Inferior parietal cortex (tissue), 1 donor: ENCODE results near the gene ZSCAN25.
"Not testable (repeated sequence)": the region's sequence is repeated elsewhere in the genome, so short reads cannot be mapped to it uniquely, and the experiment has no call there.

Experiments used
- DNase-seq: peaks from one replicate; pipeline ENCODE4 v3.0.0-alpha.2; 2016; ENCODE audit errors: extremely low spot score

Gene ZSCAN25

GRCh38 chr7:99616359-99617191 lies at the start of gene ZSCAN25:
ZSCAN25 (plus strand) TSS chr7:99616946; CDS start chr7:99619607, 2,661 bp downstream.
- peak; percentile 93 for DNase-seq

GRCh38 chr7:99568770-99569169 lies 48.0 kb upstream of the ZSCAN25 start:
- not testable (repeated sequence) for DNase-seq

GRCh38 chr7:99571768-99572167 lies 45.0 kb upstream of the ZSCAN25 start:
- no peak for DNase-seq

- DNase-seq = no peak
Measured at GRCh38 chr7:99573257-99573656, 43.5 kb upstream of the ZSCAN25 start.

- DNase-seq = no peak
Measured at GRCh38 chr7:99576251-99576650, 40.5 kb upstream of the ZSCAN25 start.

- DNase-seq = no peak
Measured at GRCh38 chr7:99579281-99579955, 37.3 kb upstream of the ZSCAN25 start.

GRCh38 chr7:99579956-99580777 lies 36.6 kb upstream of the ZSCAN25 start:
- peak; percentile 43 for DNase-seq

GRCh38 chr7:99580778-99581332 lies 35.9 kb upstream of the ZSCAN25 start:
- not testable (repeated sequence) for DNase-seq

- no peak for DNase-seq
Measured at GRCh38 chr7:99588868-99589267, 27.9 kb upstream of the ZSCAN25 start.

- DNase-seq = no peak
Measured at GRCh38 chr7:99594948-99595745, 21.6 kb upstream of the ZSCAN25 start.

GRCh38 chr7:99596408-99596955 lies 20.3 kb upstream of the ZSCAN25 start:
- DNase-seq = no peak

- DNase-seq = no peak
Measured at GRCh38 chr7:99597762-99598501, 18.8 kb upstream of the ZSCAN25 start, which contains the start of gene TMEM225B. TMEM225B (plus strand) TSS chr7:99598267; CDS start chr7:99604389, 6,122 bp downstream.

- no peak for DNase-seq
Measured at GRCh38 chr7:99599836-99600235, 16.9 kb upstream of the ZSCAN25 start.

- no peak for DNase-seq
Measured at GRCh38 chr7:99601656-99602310, 15.0 kb upstream of the ZSCAN25 start.

- no peak for DNase-seq
Measured at GRCh38 chr7:99605527-99605926, 11.2 kb upstream of the ZSCAN25 start.

GRCh38 chr7:99606531-99606930 lies 10.2 kb upstream of the ZSCAN25 start:
- no peak for DNase-seq

- DNase-seq = no peak
Measured at GRCh38 chr7:99607548-99607947, 9.2 kb upstream of the ZSCAN25 start.

GRCh38 chr7:99614495-99614894 lies 2.3 kb upstream of the ZSCAN25 start:
- no peak for DNase-seq

GRCh38 chr7:99615989-99616358 lies 772 bp upstream of the ZSCAN25 start:
- DNase-seq = no peak
